Lower leg skin (tissue), 4 donors: ENCODE measurements around the gene TEX12. TPM values are rescaled to one million over a fixed set of nuclear protein-coding genes. Genes with fewer than 3 reads are reported as not detected.
A peak's percentile ranks its signal among the peaks of the same experiment; 100 is the strongest.
"Not testable (repeated sequence)": the region's sequence is repeated elsewhere in the genome, so short reads cannot be mapped to it uniquely, and the experiment has no call there.

ENCODE experiments used
- DNase-seq, 2 donors: peaks; one replicate each; pipeline ENCODE4 v3.0.0-alpha.2; 2019; ENCODE audit warnings: low spot score in 2 of 2
- H3K4me3 ChIP-seq: fragments of 200-600 bp; sonication (generic); 2 replicates; pipeline ENCODE4 v1.5.1; 2017; ENCODE audit warnings: mild to moderate bottlenecking, low read depth; ENCODE audit not compliant: poor library complexity, severe bottlenecking
- CTCF ChIP-seq, 3 donors: fragments of 450-650 bp; IDR thresholded peaks; one replicate each; pipeline ENCODE4 v1.5.1; 2016; ENCODE audit warnings: antibody characterized with exemption in 3 of 3, mild to moderate bottlenecking in 3 of 3, moderate library complexity in 2 of 3
- POLR2A ChIP-seq, 2 donors: fragments of 450-650 bp; IDR thresholded peaks; one replicate each; pipeline ENCODE4 v1.6.1; 2016 to 2017; ENCODE audit warnings: antibody characterized with exemption in 2 of 2, mild to moderate bottlenecking in 1 of 2, moderate library complexity in 1 of 2
- WGBS, 2 donors: methylation state at CpG; one replicate each; pipeline ENCODE4 v1.1.5; 2018; 5-methylcytosine and 5-hydroxymethylcytosine counted together
- intact Hi-C: fragments of 100-400 bp; cut with DNase I; formaldehyde crosslinking; loops from one replicate; pipeline ENCODE4 v1.15.0; 2023; ENCODE audit warnings: low total_unique reads
- total RNA-seq, 4 donors: library from RNA; depleted of rRNA; stranded (reverse); fragments of >200 nt; gene quantifications; one replicate each; pipeline ENCODE4 v1.1.0, GENCODE V29; 2016

The TEX12 gene
- total RNA-seq, 4 donors from 2014 or later = 0.22 to 0.75 TPM; not detected in 2

GRCh38 chr11:112195951-112196351 is 28.8 kb downstream of the TEX12 start:
- TF ChIP-seq POLR2A (IDR thresholded peaks at IDR 0.05) = no peak
- TF ChIP-seq CTCF (IDR thresholded peaks at IDR 0.05) = no peak
- no peak for DNase-seq
- intact Hi-C loops = no loop called here
- no peak overlapping the region for H3K4me3 ChIP-seq
- WGBS, 2 donors = 23 to 24% methylated on average over 2 of the region's 2 CpGs

- H3K4me3 ChIP-seq = no peak overlapping the region
- intact Hi-C loops = no loop called here
- TF ChIP-seq CTCF (IDR thresholded peaks at IDR 0.05) (no peak), POLR2A (IDR thresholded peaks at IDR 0.05) (no peak)
- WGBS, 2 donors = 87 to 89% methylated on average over 2 of the region's 2 CpGs
- DNase-seq = no peak
These were observed 29.4 kb downstream of the TEX12 start for GRCh38 chr11:112196519-112197087.

- DNase-seq, intact Hi-C loops, H3K4me3 ChIP-seq: not testable (repeated sequence)
- WGBS, 2 donors = 80 to 86% methylated on average over 4 of the region's 4 CpGs
These were observed 31.9 kb downstream of the TEX12 start for GRCh38 chr11:112199101-112199500.

GRCh38 chr11:112200252-112200651 is 33.1 kb downstream of the TEX12 start:
- intact Hi-C loops = no loop called here
- 22 to 26% methylated on average over 2 of the region's 2 CpGs for WGBS, 2 donors
- DNase-seq = no peak
- no peak overlapping the region for H3K4me3 ChIP-seq
- TF ChIP-seq POLR2A (IDR thresholded peaks at IDR 0.05) = no peak
- no peak for TF ChIP-seq CTCF (IDR thresholded peaks at IDR 0.05)

GRCh38 chr11:112206071-112206470 is 38.9 kb downstream of the TEX12 start:
- no peak for TF ChIP-seq CTCF (IDR thresholded peaks at IDR 0.05)
- TF ChIP-seq POLR2A (IDR thresholded peaks at IDR 0.05) = no peak
- intact Hi-C loops = no loop called here
- 94 to 97% methylated on average over 18 to 23 of the region's 23 CpGs for WGBS, 2 donors
- no peak overlapping the region for H3K4me3 ChIP-seq
- DNase-seq = peak in 1 of 2 donors; percentile 85

GRCh38 chr11:112210890-112211289 is 43.7 kb downstream of the TEX12 start:
- intact Hi-C loops = loop anchor here (10.0 kb wide), 1 partner anchor 1074 kb away; no protein-coding TSS in a partner anchor
- no peak for TF ChIP-seq POLR2A (IDR thresholded peaks at IDR 0.05)
- no peak for TF ChIP-seq CTCF (IDR thresholded peaks at IDR 0.05)
- 75 to 83% methylated on average over 1 of the region's 1 CpG for WGBS, 2 donors
- no peak overlapping the region for H3K4me3 ChIP-seq
- DNase-seq = no peak
